Ovary (tissue), 9 donors: Measurements from ENCODE around the gene LTB. TPM values are rescaled to one million over a fixed set of nuclear protein-coding genes. Genes with fewer than 3 reads are reported as not detected.
"Not testable (repeated sequence)": the region's sequence is repeated elsewhere in the genome, so short reads cannot be mapped to it uniquely, and the experiment has no call there.

Experiments used
- DNase-seq, 5 donors: peaks; one replicate each; pipeline ENCODE4 v3.0.0-alpha.2; 2019 to 2020
- H3K27ac ChIP-seq, 2 donors: fragments of 200-600 bp; one replicate each; pipeline versions ENCODE4 v1.5.1 to v1.8.0; 2019 to 2022
- H3K27me3 ChIP-seq: fragments of 200-600 bp; one replicate; pipeline ENCODE4 v1.8.0; 2022
- H3K36me3 ChIP-seq: fragments of 200-600 bp; sonication (generic); one replicate; pipeline ENCODE4 v1.5.1; 2019
- H3K4me1 ChIP-seq: one replicate; pipeline ENCODE4 v1.8.1; 2013; ENCODE audit warnings: mild to moderate bottlenecking, moderate library complexity; ENCODE audit not compliant: insufficient read depth
- H3K4me3 ChIP-seq: fragments of 200-600 bp; sonication (generic); one replicate; pipeline ENCODE4 v1.5.1; 2017
- H3K9me3 ChIP-seq, 2 donors: fragments of 200-600 bp in 1 of 2; sonication (generic) in 1 of 2; one replicate each; pipeline versions ENCODE4 v1.5.1 to v1.8.1; 2013 to 2019; ENCODE audit warnings: mild to moderate bottlenecking in 1 of 2, moderate library complexity in 1 of 2
- EP300 ChIP-seq: sonication (generic); formaldehyde crosslinking; IDR thresholded peaks from one replicate; pipeline ENCODE4 v1.6.1; 2017; ENCODE audit warnings: antibody characterized with exemption
- POLR2A ChIP-seq: fragments of 450-650 bp; IDR thresholded peaks from one replicate; pipeline ENCODE4 v1.6.1; 2017; ENCODE audit warnings: antibody characterized with exemption, mild to moderate bottlenecking, moderate library complexity
- WGBS, 3 donors: extraction: QIAGEN DNeasy Blood & Tissue Kit in 1 of 3; methylation state at CpG; one replicate each; pipeline versions ENCODE4 v1.1.5 to v1.1.7; 2013 to 2017; 5-methylcytosine and 5-hydroxymethylcytosine counted together
- intact Hi-C, 4 donors: fragments of 100-400 bp; cut with DNase I; formaldehyde crosslinking; loops; one replicate each; pipeline versions ENCODE4 v1.11.0 to v1.15.1; 2022 to 2023
- polyA plus RNA-seq, 2 donors: library from polyadenylated mRNA; stranded (reverse); fragments of 200-250 nt in 1 of 2; fragments of 350-450 nt in 1 of 2; fragmentation: Illumina TruSeq in 1 of 2; extraction: RNeasy Lipid Tissue Mini Kit (QIAGEN cat#74804) in 1 of 2; gene quantifications; one replicate each; pipeline ENCODE4 v1.2.3, GENCODE V29; 2013 to 2014
- total RNA-seq, 7 donors: library from RNA; depleted of rRNA in 2 of 7; stranded (reverse); fragments of >200 nt in 2 of 7; fragmentation: NEBNext Ultra II Directional in 3 of 7; extraction: Animal tissue kit (Norgen Biotek cat#: 25700) in 3 of 7; gene quantifications; one replicate each; pipeline versions ENCODE4 v1.1.0 to v1.2.4, GENCODE V29; 2016 to 2023
- TF ChIP-seq, protein P1 (sequence below), 3 donors: fragments of 450-650 bp in 2 of 3; fragments of 200-600 bp in 1 of 3; IDR thresholded peaks; one replicate each; pipeline versions ENCODE4 v1.5.1 to v1.8.0; 2016 to 2022; ENCODE audit warnings: antibody characterized with exemption in 3 of 3, mild to moderate bottlenecking in 1 of 3
- donor health status: DM: no; HTN: no; CAD: no; lungs with moderate emphysema.
- donor health status: DM: no; HTN: no; CAD: no.
- donor health status: Bipolar disorder and iron deficiency.
- donor health status: DM: yes; HTN: yes; CAD: no.
- donor health status: DM: no; HTN: no; CAD: no.
- donor health status: DM: yes; HTN: yes; CAD: no.

The LTB gene
- total and polyA plus RNA-seq, 9 donors = 0.42 to 1.8 (median 0.60) TPM; not detected in 3

DNA sequence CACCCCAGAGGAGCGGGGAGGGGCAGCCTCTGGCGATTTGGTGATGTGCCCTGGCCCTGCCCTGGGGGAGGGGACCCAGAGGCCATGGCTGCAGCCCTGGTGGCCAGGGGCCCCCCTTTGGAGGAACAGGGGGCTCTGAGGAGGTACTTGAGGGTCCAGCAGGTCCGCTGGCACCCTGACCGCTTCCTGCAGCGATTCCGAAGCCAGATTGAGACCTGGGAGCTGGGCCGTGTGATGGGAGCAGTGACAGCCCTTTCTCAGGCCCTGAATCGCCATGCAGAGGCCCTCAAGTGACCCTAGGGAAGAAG is 24.0 kb downstream of the LTB start:
- H3K27me3 ChIP-seq = no peaks in the 10 kb centered on the region
- H3K4me3 ChIP-seq = no peak overlapping the region
- WGBS, 3 donors = 82 to 88% (median 84%) methylated on average over 8 of the region's 8 CpGs
- intact Hi-C loops = no loop called here
- TF ChIP-seq, protein P1, sequence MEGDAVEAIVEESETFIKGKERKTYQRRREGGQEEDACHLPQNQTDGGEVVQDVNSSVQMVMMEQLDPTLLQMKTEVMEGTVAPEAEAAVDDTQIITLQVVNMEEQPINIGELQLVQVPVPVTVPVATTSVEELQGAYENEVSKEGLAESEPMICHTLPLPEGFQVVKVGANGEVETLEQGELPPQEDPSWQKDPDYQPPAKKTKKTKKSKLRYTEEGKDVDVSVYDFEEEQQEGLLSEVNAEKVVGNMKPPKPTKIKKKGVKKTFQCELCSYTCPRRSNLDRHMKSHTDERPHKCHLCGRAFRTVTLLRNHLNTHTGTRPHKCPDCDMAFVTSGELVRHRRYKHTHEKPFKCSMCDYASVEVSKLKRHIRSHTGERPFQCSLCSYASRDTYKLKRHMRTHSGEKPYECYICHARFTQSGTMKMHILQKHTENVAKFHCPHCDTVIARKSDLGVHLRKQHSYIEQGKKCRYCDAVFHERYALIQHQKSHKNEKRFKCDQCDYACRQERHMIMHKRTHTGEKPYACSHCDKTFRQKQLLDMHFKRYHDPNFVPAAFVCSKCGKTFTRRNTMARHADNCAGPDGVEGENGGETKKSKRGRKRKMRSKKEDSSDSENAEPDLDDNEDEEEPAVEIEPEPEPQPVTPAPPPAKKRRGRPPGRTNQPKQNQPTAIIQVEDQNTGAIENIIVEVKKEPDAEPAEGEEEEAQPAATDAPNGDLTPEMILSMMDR (IDR thresholded peaks at IDR 0.05) = no peak
- TF ChIP-seq POLR2A (no peak), EP300 (no peak)
- no peaks in the 10 kb centered on the region for H3K9me3 ChIP-seq
- no peak for DNase-seq
- no peaks in the 10 kb centered on the region for H3K4me1 ChIP-seq
- H3K36me3 ChIP-seq = no peaks in the 10 kb centered on the region
- no peak overlapping the region for H3K27ac ChIP-seq

GRCh38 chr6:31557443-31558317 is 24.5 kb downstream of the LTB start:
- Histone ChIP-seq H3K27ac (no peak overlapping the region), H3K27me3 (no peaks in the 10 kb centered on the region), H3K4me1 (no peaks in the 10 kb centered on the region), H3K36me3 (no peaks in the 10 kb centered on the region), H3K4me3 (no peak overlapping the region), H3K9me3 (no peaks in the 10 kb centered on the region)
- TF ChIP-seq POLR2A (no peak), EP300 (no peak)
- TF ChIP-seq, protein P1 (IDR thresholded peaks at IDR 0.05) = no peak
- intact Hi-C loops = no loop called here
- 75 to 78% (median 76%) methylated on average over 24 of the region's 24 CpGs for WGBS, 3 donors
- DNase-seq = no peak

DNA sequence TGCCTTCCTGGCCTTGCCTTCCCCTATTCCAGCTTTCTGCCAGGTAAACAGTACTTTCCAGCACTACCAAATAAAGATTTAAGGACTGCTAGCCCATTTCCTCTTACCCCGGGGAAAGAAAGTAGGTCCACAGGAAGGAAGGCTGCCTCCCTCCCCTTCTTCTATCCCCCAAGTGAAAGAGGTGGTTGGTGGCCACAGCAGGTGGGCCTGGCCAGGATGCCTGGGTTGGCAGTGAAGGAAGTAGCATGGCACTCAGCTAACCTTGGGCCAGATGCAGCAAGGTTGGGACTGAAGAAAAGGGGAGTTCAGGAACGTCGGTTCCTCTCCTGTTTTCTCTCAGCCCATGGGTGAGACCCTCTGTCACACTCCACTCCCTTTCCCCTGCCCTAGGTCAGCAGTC is 25.9 kb downstream of the LTB start:
- peak in 1 of 5 donors; percentile 7 for DNase-seq
- no peaks in the 10 kb centered on the region for H3K9me3 ChIP-seq
- intact Hi-C loops = no loop called here
- no peaks in the 10 kb centered on the region for H3K27me3 ChIP-seq
- no peak overlapping the region for H3K27ac ChIP-seq
- WGBS, 3 donors = 76 to 78% (median 76%) methylated on average over 3 of the region's 3 CpGs
- H3K36me3 ChIP-seq = no peaks in the 10 kb centered on the region
- no peak for TF ChIP-seq POLR2A
- no peak for TF ChIP-seq EP300
- TF ChIP-seq, protein P1 (IDR thresholded peaks at IDR 0.05) = no peak
- H3K4me3 ChIP-seq = no peak overlapping the region
- H3K4me1 ChIP-seq = no peaks in the 10 kb centered on the region

- H3K36me3 ChIP-seq, intact Hi-C loops, H3K27ac ChIP-seq, H3K4me3 ChIP-seq, H3K27me3 ChIP-seq, H3K9me3 ChIP-seq, H3K4me1 ChIP-seq: not testable (repeated sequence)
- 67 to 73% (median 72%) methylated on average over 5 of the region's 5 CpGs for WGBS, 3 donors
- DNase-seq = peak in 1 of 5 donors; percentile 38
Observed at GRCh38 chr6:31551371-31551770, 30.9 kb downstream of the LTB start.

GRCh38 chr6:31548544-31548873 is 33.7 kb downstream of the LTB start:
- TF ChIP-seq, protein P1 (IDR thresholded peaks at IDR 0.05) = no peak
- TF ChIP-seq POLR2A = no peak
- no peak for TF ChIP-seq EP300
- Histone ChIP-seq H3K4me3 (no peak overlapping the region), H3K9me3 (no peaks in the 10 kb centered on the region), H3K27ac (peak overlapping the region; percentile 18 to 69), H3K4me1 (peaks cover 6% of the 10 kb centered on the region), H3K27me3 (no peaks in the 10 kb centered on the region), H3K36me3 (no peaks in the 10 kb centered on the region)
- intact Hi-C loops = loop anchor here in 3 of 4 donors (5.0 to 10.0 kb wide), 5 partner anchors 34 to 286 kb away; partner anchors contain the start of genes AIF1 (in 1 of the 3) and LTB (in 1 of the 3)
- 91 to 95% (median 94%) methylated on average over 2 of the region's 2 CpGs for WGBS, 3 donors
- no peak for DNase-seq
